Activated CD8-positive, alpha-beta memory T cell treated with anti-CD3 and anti-CD28 coated beads for 1 hour (primary cell): ENCODE results near the gene ZNF556.

ENCODE experiments used
- DNase-seq, 2 donors: peaks; one replicate each; pipeline ENCODE4 v3.0.0-alpha.2; 2020; ENCODE audit warnings: low read depth in 1 of 2; ENCODE audit errors: extremely low read depth in 1 of 2

ZNF556 gene

GRCh38 chr19:2867025-2867991, at the start of gene ZNF556:
TSS of gene ZNF556 (plus strand) at chr19:2867335. CDS start at chr19:2867422, 87 bp downstream.
- DNase-seq: no peak

- peak; percentile 97 to 99 for DNase-seq
These were observed 47.5 kb upstream of the ZNF556 start, which contains the start of gene ZNF554 for GRCh38 chr19:2819540-2820111. TSS of gene ZNF554 (plus strand) at chr19:2819868. CDS start at chr19:2820072, 204 bp downstream.

GRCh38 chr19:2820112-2820702, 46.9 kb upstream of the ZNF556 start:
- DNase-seq: no peak

- no peak for DNase-seq
These were observed 44.3 kb upstream of the ZNF556 start for GRCh38 chr19:2822846-2823245.

GRCh38 chr19:2823646-2824045, 43.5 kb upstream of the ZNF556 start:
- no peak for DNase-seq

- no peak for DNase-seq
These were observed 43.0 kb upstream of the ZNF556 start for GRCh38 chr19:2824129-2824528.

- no peak for DNase-seq
These were observed 40.1 kb upstream of the ZNF556 start for GRCh38 chr19:2827022-2827421.

- no peak for DNase-seq
These were observed 39.2 kb upstream of the ZNF556 start for GRCh38 chr19:2827840-2828489.

- no peak for DNase-seq
These were observed 32.8 kb upstream of the ZNF556 start for GRCh38 chr19:2834294-2834871.

GRCh38 chr19:2837430-2837829, 29.7 kb upstream of the ZNF556 start:
- DNase-seq: no peak

- DNase-seq: peak; percentile 97 to 98
These were observed 26.0 kb upstream of the ZNF556 start, which contains the start of gene ZNF555 for GRCh38 chr19:2840794-2841791. TSS of gene ZNF555 (plus strand) at chr19:2841475. CDS start at chr19:2841573, 98 bp downstream.

GRCh38 chr19:2841855-2842574, 25.1 kb upstream of the ZNF556 start:
- DNase-seq: no peak

GRCh38 chr19:2845107-2845506, 22.0 kb upstream of the ZNF556 start:
- no peak for DNase-seq

- DNase-seq: no peak
These were observed 20.8 kb upstream of the ZNF556 start for GRCh38 chr19:2846180-2846894.

- no peak for DNase-seq
These were observed 19.6 kb upstream of the ZNF556 start for GRCh38 chr19:2847507-2847906.

- no peak for DNase-seq
These were observed 18.5 kb upstream of the ZNF556 start for GRCh38 chr19:2848616-2849015.

- DNase-seq: no peak
These were observed 16.7 kb upstream of the ZNF556 start for GRCh38 chr19:2850256-2850925.

- no peak for DNase-seq
These were observed 14.5 kb upstream of the ZNF556 start for GRCh38 chr19:2852598-2852997.
